Thyroid gland (tissue), 4 donors: Measurements from ENCODE around the gene MARCHF11.

Experiments used
- CTCF ChIP-seq, 6 experiments: fragments of 200-600 bp in 3 of 6; fragments of 450-650 bp in 3 of 6; sonication (generic) in 3 of 6; IDR thresholded peaks; one replicate each; pipeline ENCODE4 v1.5.1; 2016 to 2019; ENCODE audit warnings: antibody characterized with exemption in 6 of 6, mild to moderate bottlenecking in 2 of 6, inconsistent platforms in 1 of 6, moderate library complexity in 1 of 6
- POLR2A ChIP-seq, 2 donors: fragments of 450-650 bp; IDR thresholded peaks; one replicate each; pipeline ENCODE4 v1.6.1; 2017; ENCODE audit warnings: antibody characterized with exemption in 2 of 2, mild to moderate bottlenecking in 2 of 2, moderate library complexity in 1 of 2

- TF ChIP-seq CTCF (IDR thresholded peaks at IDR 0.05): no peak
- no peak for TF ChIP-seq POLR2A (IDR thresholded peaks at IDR 0.05)
Measured at GRCh38 chr5:16169550-16169949, 10.0 kb downstream of the MARCHF11 start.
